HL-60/S4 (cell line): ENCODE measurements around the gene SPECC1.
"Not testable (repeated sequence)": the region's sequence is repeated elsewhere in the genome, so short reads cannot be mapped to it uniquely, and the experiment has no call there.

ENCODE experiments used
- in situ Hi-C: fragments of 300-500 bp; cut with MboI; formaldehyde crosslinking; loops from 2 replicates; pipeline ENCODE4 v1.14.3; 2022; ENCODE audit warnings: low sequenced_read_pairs

Gene SPECC1, protein sequence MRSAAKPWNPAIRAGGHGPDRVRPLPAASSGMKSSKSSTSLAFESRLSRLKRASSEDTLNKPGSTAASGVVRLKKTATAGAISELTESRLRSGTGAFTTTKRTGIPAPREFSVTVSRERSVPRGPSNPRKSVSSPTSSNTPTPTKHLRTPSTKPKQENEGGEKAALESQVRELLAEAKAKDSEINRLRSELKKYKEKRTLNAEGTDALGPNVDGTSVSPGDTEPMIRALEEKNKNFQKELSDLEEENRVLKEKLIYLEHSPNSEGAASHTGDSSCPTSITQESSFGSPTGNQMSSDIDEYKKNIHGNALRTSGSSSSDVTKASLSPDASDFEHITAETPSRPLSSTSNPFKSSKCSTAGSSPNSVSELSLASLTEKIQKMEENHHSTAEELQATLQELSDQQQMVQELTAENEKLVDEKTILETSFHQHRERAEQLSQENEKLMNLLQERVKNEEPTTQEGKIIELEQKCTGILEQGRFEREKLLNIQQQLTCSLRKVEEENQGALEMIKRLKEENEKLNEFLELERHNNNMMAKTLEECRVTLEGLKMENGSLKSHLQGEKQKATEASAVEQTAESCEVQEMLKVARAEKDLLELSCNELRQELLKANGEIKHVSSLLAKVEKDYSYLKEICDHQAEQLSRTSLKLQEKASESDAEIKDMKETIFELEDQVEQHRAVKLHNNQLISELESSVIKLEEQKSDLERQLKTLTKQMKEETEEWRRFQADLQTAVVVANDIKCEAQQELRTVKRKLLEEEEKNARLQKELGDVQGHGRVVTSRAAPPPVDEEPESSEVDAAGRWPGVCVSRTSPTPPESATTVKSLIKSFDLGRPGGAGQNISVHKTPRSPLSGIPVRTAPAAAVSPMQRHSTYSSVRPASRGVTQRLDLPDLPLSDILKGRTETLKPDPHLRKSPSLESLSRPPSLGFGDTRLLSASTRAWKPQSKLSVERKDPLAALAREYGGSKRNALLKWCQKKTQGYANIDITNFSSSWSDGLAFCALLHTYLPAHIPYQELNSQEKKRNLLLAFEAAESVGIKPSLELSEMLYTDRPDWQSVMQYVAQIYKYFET

DNA sequence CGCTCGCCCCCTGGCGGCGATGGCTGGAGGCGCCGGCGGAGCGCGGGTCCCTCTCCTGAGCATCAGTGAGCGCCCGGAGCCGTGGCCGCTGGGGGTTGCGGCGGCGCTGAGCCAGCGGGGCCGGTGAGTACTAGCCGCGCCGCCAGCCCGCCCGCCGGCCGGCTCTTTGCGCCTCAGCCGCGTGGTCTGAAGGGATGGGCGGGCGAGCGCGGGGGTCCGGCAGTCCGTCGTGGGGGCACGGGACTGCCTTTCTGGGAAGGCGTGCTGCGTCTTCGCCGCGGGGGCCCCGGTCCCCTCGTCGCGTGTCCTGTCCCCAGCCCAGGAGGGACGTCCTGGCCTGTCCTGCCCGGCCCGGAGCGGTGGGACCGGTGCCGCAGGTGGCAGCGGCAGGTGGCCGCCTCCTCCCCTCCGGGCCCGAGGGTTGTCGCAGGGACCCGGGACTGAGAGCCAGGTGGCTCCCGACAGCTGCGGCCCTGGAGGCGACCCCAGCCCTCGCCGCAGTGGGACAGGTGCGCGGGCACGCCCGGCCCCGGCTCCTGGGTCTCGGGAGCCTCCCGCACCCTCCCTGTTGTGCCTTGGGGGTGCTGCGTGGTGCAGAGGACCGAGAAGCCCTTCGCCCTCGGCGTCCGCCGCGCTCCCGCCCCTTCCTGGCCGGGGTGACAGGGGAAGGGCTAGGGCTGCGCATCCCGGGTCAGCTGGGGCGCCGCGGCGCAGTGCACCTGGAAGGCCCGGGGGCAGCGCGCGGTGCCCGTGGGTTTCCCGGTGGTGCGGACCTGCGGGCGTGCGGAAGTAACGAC lies at the start of gene SPECC1:
TSS of gene SPECC1 (plus strand) at position 58 of the 797 bp plus-strand sequence. CDS start 87,293 bp downstream, outside the sequence.
- in situ Hi-C loops, result no loop called here

DNA sequence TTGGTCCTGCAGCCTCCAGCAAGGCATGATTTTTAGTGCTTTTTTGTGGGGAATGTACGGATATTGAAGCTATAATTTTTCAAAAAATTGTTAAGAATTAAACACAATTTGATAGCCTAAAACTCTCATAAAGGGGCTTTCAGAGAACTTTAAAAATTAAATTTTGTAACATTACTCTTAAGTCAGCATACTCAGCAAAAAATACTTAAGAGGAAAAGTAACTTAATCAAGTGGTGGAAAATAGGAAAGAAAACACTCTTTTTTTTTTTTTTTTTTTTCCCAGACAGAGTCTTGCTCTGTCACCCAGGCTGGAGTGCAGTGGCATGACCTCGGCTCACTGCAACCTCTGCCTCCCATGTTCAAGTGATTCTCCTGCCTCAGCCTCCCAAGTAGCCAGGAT lies 46.2 kb upstream of the SPECC1 start:
- in situ Hi-C loops, result not testable (repeated sequence)

- in situ Hi-C loops, result no loop called here
Observed at GRCh38 chr17:19973156-19973555, 36.0 kb upstream of the SPECC1 start.

- in situ Hi-C loops, result loop anchor here (25.0 kb wide), 1 partner anchor 337 kb away; no protein-coding TSS in a partner anchor
Observed at GRCh38 chr17:19975601-19976000, 33.6 kb upstream of the SPECC1 start.

GRCh38 chr17:19977293-19978208 lies 31.6 kb upstream of the SPECC1 start, which contains the start of gene AKAP10:
Gene AKAP10 (minus strand): TSS chr17:19977828. CDS start chr17:19977679, 149 bp downstream.
- in situ Hi-C loops, result loop anchor here (25.0 kb wide), 1 partner anchor 335 kb away; no protein-coding TSS in a partner anchor

GRCh38 chr17:19978209-19978802 lies 30.9 kb upstream of the SPECC1 start:
- in situ Hi-C loops, result loop anchor here (25.0 kb wide), 1 partner anchor 334 kb away; no protein-coding TSS in a partner anchor

DNA sequence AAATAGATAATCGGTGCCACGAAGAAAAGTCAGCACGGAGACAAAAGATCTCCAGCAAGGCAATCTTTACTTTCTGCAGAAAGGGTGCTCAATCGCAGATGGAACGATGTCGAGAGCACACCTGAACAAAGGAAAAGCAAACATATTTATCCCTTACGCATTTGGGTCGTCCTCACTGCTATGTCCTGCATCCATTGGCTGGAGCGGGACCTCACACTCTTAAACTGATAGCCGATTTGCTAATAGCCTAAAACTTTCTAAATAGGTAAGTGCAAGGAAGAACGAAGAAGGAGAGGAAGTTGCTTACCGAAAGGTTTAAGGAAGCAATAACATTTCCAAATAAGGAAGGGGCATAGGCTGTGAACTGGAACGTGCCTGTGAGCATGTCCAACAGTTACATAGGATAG lies 30.4 kb upstream of the SPECC1 start:
- in situ Hi-C loops, result loop anchor here (25.0 kb wide), 1 partner anchor 333 kb away; no protein-coding TSS in a partner anchor

GRCh38 chr17:19979917-19980770 lies 29.0 kb upstream of the SPECC1 start:
- in situ Hi-C loops, result loop anchor here (10.0 to 25.0 kb wide), 2 partner anchors 135 to 332 kb away; no protein-coding TSS in a partner anchor

DNA sequence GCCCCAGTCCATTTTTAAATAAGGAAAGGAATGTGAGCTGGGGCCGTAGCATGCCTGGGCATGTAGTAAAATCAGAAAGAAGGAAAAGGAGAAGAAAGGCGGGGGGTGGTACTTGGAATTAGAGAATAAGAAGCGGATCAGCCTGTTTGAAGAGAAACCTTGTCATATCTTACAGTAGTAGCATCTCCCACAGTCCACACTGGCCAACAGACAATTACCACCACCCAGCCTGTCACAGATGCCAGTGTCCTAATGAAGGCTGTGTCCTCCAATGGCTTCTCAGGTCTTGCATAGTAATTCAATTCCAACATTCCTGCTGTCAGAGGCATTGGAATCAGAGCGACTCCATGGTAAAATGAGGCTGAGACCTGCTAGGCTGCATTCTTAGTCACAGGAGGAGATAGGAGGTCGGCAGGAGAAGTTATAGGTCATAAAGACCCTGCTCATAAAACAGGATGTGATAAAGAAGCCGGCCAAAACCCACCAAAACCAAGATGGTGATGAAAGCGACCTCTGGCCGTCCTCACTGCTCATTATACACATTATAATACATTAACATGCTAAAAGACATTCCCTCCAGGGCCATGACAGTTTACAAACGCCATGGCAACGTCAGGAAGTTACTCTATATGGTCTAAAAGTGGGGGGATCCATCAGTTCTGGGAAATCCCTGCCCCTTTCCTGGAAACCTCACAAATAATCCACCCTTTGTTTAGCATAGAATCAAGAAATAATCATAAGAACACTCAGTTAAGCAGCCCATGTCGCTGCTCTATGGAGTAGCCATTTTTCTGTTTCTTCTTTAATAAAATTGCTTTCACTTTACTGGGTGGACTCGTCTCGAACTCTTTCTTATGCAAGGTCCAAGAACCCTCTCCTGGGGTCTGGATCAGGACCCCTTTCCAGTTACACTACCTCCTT lies 22.0 kb upstream of the SPECC1 start:
- in situ Hi-C loops, result loop anchor here (10.0 to 25.0 kb wide), 2 partner anchors 128 to 325 kb away; no protein-coding TSS in a partner anchor

DNA sequence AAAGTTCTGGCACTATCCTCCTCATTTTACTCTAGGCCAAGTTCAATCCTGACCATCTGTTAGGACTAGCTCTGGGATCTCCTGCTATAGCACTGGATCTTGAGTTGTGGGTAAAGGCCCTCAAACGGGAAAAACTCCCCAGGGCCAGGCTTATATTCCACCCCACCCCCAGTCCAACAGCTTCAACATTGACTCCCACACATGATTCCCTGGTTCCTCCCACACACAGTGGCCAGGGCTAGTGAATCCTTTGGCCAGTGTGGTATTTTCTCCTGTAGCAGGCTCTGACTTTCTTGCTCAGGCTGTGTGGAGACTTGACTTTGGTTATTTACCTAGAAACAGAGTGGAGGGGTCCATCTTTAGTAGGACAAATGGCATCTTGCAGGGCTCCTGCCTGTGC lies 21.3 kb upstream of the SPECC1 start:
- in situ Hi-C loops, result loop anchor here (10.0 to 25.0 kb wide), 2 partner anchors 127 to 324 kb away; no protein-coding TSS in a partner anchor

GRCh38 chr17:19991252-19991885 lies 17.8 kb upstream of the SPECC1 start:
- in situ Hi-C loops, result loop anchor here (25.0 kb wide), 1 partner anchor 321 kb away; no protein-coding TSS in a partner anchor

- in situ Hi-C loops, result loop anchor here (25.0 kb wide), 1 partner anchor 319 kb away; no protein-coding TSS in a partner anchor
Observed at GRCh38 chr17:19992803-19993713, 16.1 kb upstream of the SPECC1 start.

GRCh38 chr17:19996086-19996485 lies 13.1 kb upstream of the SPECC1 start:
- in situ Hi-C loops, result loop anchor here (25.0 kb wide), 1 partner anchor 316 kb away; no protein-coding TSS in a partner anchor

DNA sequence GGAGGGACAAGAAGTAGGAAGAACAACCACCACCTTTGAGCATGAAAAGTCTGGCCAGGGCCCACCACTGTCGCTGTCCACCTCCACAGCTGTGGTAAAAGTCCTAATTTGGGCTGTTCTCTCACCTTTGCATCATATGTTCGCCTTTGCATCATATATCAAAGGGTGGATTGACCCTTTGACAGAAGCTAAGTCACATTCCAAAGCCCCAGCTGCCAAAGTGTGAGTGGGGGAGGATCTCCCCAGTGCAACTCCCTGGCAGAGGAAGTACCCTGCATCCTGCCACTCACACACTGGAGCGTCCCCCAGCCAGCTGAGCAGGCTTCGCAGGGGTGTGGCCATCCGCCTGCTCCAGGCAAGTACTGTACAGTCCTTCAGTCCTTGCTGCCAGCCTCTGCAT lies 12.7 kb upstream of the SPECC1 start:
- in situ Hi-C loops, result loop anchor here (25.0 kb wide), 1 partner anchor 316 kb away; no protein-coding TSS in a partner anchor
